Ishikawa (cell line): ENCODE data around the gene SAPCD1.

Experiments used
- CEBPB ChIP-seq: IDR thresholded peaks from 2 replicates; pipeline ENCODE4 v1.6.1; 2012
- CREB1 ChIP-seq: IDR thresholded peaks from 2 replicates; pipeline ENCODE4 v1.6.1; 2012; ENCODE audit warnings: low read depth
- EGR1 ChIP-seq: IDR thresholded peaks from 2 replicates; pipeline ENCODE4 v1.6.1; 2012
- NFIC ChIP-seq: IDR thresholded peaks from 2 replicates; pipeline ENCODE4 v1.6.1; 2012
- RAD21 ChIP-seq: IDR thresholded peaks from 2 replicates; pipeline ENCODE4 v1.6.1; 2012; ENCODE audit warnings: low read depth
- REST ChIP-seq: IDR thresholded peaks from 2 replicates; pipeline ENCODE4 v1.6.1; 2012; ENCODE audit warnings: low read depth, mild to moderate bottlenecking
- TCF12 ChIP-seq: IDR thresholded peaks from 2 replicates; pipeline ENCODE4 v1.6.1; 2012; ENCODE audit warnings: low read depth
- USF1 ChIP-seq: IDR thresholded peaks from 2 replicates; pipeline ENCODE4 v1.6.1; 2012
- YY1 ChIP-seq: IDR thresholded peaks from 2 replicates; pipeline ENCODE4 v1.6.1; 2012; ENCODE audit warnings: low read depth

- TF ChIP-seq REST (no peak), CEBPB (no peak), RAD21 (no peak), EGR1 (no peak), NFIC (no peak), USF1 (no peak), CREB1 (no peak), YY1 (no peak), TCF12 (no peak)
These were observed 28.1 kb upstream of the SAPCD1 start for GRCh38 chr6:31734247-31734820.
